Jurkat, Clone E6-1 (cell line): ENCODE results near the gene LOC101059915.
"Not testable (repeated sequence)": the region's sequence is repeated elsewhere in the genome, so short reads cannot be mapped to it uniquely, and the experiment has no call there.

Experiments
- DNase-seq: peaks from one replicate; pipeline ENCODE4 v3.0.0-alpha.2; 2011; ENCODE audit warnings: low read depth, low spot score
- H3K4me3 ChIP-seq: 2 replicates; pipeline ENCODE4 v1.5.1; 2011; ENCODE audit warnings: mild to moderate bottlenecking, low read length, control low read depth, moderate library complexity

LOC101059915 gene

GRCh38 chrX:71637253-71637618 is 30.1 kb upstream of the LOC101059915 start:
- no peak for DNase-seq
- no peak overlapping the region for H3K4me3 ChIP-seq

- no peak for DNase-seq
- no peak overlapping the region for H3K4me3 ChIP-seq
Observed at GRCh38 chrX:71637848-71638247, 29.5 kb upstream of the LOC101059915 start.

- no peak overlapping the region for H3K4me3 ChIP-seq
- no peak for DNase-seq
Observed at GRCh38 chrX:71638409-71638808, 28.9 kb upstream of the LOC101059915 start.

GRCh38 chrX:71640002-71640401 is 27.3 kb upstream of the LOC101059915 start:
- DNase-seq, result peak; percentile 34
- H3K4me3 ChIP-seq, result no peak overlapping the region

- DNase-seq, H3K4me3 ChIP-seq: not testable (repeated sequence)
Observed at GRCh38 chrX:71644406-71644805, 22.9 kb upstream of the LOC101059915 start.

GRCh38 chrX:71650333-71650969 is 16.9 kb upstream of the LOC101059915 start:
- H3K4me3 ChIP-seq, result no peak overlapping the region
- DNase-seq, result no peak

- H3K4me3 ChIP-seq, result no peak overlapping the region
- peak; percentile 63 for DNase-seq
Observed at GRCh38 chrX:71652405-71652804, 14.9 kb upstream of the LOC101059915 start.

GRCh38 chrX:71653344-71653743 is 14.0 kb upstream of the LOC101059915 start:
- no peak for DNase-seq
- H3K4me3 ChIP-seq, result no peak overlapping the region

GRCh38 chrX:71657267-71657666 is 10.1 kb upstream of the LOC101059915 start:
- no peak overlapping the region for H3K4me3 ChIP-seq
- no peak for DNase-seq

- no peak for DNase-seq
Observed at GRCh38 chrX:71659342-71659741, 8.0 kb upstream of the LOC101059915 start.

GRCh38 chrX:71659959-71660358 is 7.4 kb upstream of the LOC101059915 start:
- no peak for DNase-seq
- no peak overlapping the region for H3K4me3 ChIP-seq

More at GRCh38 chrX:71659342-71659741, 8.0 kb upstream of the LOC101059915 start:
- no peak overlapping the region for H3K4me3 ChIP-seq

GRCh38 chrX:71660562-71661416 is 6.6 kb upstream of the LOC101059915 start:
- DNase-seq, result no peak
- no peak overlapping the region for H3K4me3 ChIP-seq

GRCh38 chrX:71661919-71662318 is 5.4 kb upstream of the LOC101059915 start:
- DNase-seq, result no peak

GRCh38 chrX:71662654-71663053 is 4.7 kb upstream of the LOC101059915 start:
- not testable (repeated sequence) for H3K4me3 ChIP-seq
- DNase-seq, result peak; percentile 44

More at GRCh38 chrX:71661919-71662318, 5.4 kb upstream of the LOC101059915 start:
- H3K4me3 ChIP-seq, result no peak overlapping the region

- DNase-seq, H3K4me3 ChIP-seq: not testable (repeated sequence)
Observed at GRCh38 chrX:71663238-71663637, 4.1 kb upstream of the LOC101059915 start.

- peak; percentile 37 for DNase-seq
- H3K4me3 ChIP-seq, result not testable (repeated sequence)
Observed at GRCh38 chrX:71664202-71664601, 3.1 kb upstream of the LOC101059915 start.

- no peak overlapping the region for H3K4me3 ChIP-seq
- no peak for DNase-seq
Observed at GRCh38 chrX:71664889-71665491, 2.4 kb upstream of the LOC101059915 start.

- DNase-seq, result no peak
Observed at GRCh38 chrX:71665747-71666146, 1.6 kb upstream of the LOC101059915 start.

GRCh38 chrX:71666240-71667223 is 814 bp upstream of the LOC101059915 start:
- H3K4me3 ChIP-seq, result no peak overlapping the region
- DNase-seq, result no peak

More at GRCh38 chrX:71665747-71666146, 1.6 kb upstream of the LOC101059915 start:
- H3K4me3 ChIP-seq, result no peak overlapping the region
